GM10266 (cell line): ENCODE results near the gene GPX1.
"Not testable (repeated sequence)": the region's sequence is repeated elsewhere in the genome, so short reads cannot be mapped to it uniquely, and the experiment has no call there.

Experiments used
- DNase-seq: peaks from one replicate; pipeline ENCODE4 v3.0.0; 2012; ENCODE audit errors: extremely low spot score
- TF ChIP-seq, protein P1 (sequence below): IDR thresholded peaks from 2 replicates; pipeline ENCODE4 v1.5.1; 2012; ENCODE audit warnings: mild to moderate bottlenecking, low read depth; ENCODE audit not compliant: control insufficient read depth, insufficient read depth; ENCODE audit errors: missing control alignments

GPX1 gene

DNA sequence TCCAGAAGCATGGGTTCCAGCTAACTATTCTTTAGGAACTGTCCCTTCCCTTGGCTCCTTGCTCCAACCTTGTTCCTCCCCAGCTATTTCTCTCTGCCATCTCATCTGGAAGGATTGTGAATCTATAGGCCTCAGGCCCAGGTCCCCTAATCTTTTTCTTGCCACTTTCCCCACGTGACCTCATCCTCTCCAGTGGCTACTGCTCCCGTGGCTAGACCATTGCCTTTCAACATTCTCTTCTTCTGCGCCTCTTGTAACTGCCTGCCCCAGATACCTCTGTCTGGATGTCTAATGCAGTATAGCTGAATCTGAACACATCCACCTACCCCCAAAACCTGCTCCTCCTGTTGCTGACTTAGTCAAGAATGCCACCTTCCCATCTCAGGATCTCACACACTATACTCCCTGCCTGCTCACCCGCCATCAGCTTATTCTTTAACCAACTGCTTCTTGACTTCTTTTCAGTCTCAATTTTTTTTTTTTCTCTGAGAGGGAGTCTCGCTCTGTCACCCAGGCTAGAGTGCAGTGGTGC is 5.2 kb downstream of the GPX1 start:
- TF ChIP-seq, protein P1, sequence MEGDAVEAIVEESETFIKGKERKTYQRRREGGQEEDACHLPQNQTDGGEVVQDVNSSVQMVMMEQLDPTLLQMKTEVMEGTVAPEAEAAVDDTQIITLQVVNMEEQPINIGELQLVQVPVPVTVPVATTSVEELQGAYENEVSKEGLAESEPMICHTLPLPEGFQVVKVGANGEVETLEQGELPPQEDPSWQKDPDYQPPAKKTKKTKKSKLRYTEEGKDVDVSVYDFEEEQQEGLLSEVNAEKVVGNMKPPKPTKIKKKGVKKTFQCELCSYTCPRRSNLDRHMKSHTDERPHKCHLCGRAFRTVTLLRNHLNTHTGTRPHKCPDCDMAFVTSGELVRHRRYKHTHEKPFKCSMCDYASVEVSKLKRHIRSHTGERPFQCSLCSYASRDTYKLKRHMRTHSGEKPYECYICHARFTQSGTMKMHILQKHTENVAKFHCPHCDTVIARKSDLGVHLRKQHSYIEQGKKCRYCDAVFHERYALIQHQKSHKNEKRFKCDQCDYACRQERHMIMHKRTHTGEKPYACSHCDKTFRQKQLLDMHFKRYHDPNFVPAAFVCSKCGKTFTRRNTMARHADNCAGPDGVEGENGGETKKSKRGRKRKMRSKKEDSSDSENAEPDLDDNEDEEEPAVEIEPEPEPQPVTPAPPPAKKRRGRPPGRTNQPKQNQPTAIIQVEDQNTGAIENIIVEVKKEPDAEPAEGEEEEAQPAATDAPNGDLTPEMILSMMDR: no peak
- no peak for DNase-seq

DNA sequence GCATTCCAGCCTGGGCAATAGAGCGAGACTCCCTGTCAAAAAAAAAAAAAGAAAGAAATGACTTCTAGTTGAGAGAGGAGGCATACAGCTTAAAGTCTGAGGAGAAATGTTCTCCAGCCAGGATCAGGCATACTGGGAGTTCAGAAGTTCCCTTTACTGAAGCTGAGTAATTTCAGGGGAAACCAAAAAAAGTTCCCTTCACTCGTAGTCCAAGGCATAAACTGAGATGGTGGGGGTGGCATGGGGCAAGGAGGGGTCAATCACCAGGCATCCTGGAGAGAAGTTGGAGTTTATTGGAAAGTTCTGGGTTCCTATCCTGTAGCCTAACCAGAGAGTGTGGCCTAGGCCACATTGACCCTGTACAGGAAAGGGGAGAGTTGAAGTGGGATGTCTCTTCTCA is 5.9 kb downstream of the GPX1 start:
- DNase-seq: no peak
- TF ChIP-seq, protein P1: no peak

DNA sequence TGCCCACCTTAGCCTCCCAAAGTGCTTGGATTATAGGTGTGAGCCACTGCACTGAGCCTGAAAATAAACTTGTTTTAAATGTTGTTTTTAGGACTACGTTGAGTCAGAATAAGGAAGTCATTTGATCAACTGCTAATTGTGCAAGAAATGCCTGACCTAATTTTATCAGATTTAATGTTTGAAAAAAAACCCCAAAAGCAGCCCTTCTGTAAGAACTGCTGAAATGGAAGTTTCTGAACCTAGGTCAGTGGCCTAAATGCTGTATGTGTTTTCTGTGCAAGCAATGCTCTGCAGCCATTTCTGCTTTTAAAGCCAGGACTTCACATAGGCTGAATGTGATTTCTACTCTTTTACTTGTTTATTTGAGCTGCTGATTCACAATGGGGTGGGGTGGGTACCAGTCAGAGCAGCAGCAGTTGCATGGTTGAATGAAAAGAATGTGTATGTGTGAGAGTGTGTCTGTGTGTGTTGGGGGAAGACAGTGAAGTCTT is 6.6 kb downstream of the GPX1 start:
- TF ChIP-seq, protein P1: no peak
- no peak for DNase-seq

DNA sequence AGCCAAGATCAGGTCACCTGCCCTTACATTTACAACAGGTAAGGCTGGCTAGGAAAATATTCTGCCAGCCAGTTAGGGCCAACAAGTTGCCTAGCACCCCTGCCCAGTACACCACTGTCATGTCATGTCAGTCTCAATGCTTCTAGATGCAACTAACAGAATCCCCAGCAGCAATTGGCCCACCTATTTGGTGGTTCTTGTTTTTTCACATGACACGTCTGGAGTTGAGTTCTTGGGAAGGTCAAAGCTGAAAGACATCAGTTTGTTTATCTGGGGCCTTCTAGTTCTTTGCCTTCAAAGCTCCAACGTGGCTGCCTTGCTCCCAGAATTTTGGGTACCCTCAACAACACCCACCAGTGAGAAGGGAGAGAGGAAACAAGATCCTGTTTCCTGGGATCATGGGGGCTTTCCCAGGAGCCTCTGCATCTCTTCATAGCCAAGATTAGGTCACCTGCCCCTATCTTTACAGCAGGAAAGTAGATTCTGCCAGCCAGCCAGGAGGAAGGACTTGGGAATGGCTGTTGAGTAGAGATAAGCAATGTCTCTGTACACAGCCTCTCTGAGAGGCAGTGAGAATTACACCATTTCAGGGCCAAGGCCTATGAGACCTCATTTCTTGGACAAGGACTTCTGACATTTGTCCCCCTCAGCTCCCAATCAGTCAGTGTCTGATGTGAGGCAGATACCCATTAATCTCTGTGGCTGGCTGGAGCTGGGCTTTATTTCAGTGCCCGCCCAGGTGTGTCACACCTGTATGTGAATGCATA is 8.6 kb downstream of the GPX1 start:
- no peak for DNase-seq
- TF ChIP-seq, protein P1: no peak

DNA sequence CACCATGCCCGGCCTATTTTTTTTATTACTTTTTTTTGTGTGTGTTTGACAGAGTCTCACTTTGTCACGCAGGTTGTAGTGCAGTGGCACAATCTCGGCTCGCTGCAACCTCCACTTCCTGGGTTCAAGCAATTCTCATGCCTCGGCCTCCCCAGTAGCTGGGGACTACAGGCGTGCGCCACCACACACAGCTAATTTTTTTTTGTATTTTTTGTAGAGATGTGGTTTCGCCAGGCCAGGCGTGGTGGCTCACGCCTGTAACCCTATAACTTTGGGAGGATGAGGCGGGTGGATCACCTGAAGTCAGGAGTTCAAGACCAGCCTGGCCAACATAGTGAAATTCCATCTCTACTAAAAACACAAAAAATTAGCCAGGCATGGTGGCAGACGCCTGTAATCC is 9.8 kb downstream of the GPX1 start:
- not testable (repeated sequence) for DNase-seq

DNA sequence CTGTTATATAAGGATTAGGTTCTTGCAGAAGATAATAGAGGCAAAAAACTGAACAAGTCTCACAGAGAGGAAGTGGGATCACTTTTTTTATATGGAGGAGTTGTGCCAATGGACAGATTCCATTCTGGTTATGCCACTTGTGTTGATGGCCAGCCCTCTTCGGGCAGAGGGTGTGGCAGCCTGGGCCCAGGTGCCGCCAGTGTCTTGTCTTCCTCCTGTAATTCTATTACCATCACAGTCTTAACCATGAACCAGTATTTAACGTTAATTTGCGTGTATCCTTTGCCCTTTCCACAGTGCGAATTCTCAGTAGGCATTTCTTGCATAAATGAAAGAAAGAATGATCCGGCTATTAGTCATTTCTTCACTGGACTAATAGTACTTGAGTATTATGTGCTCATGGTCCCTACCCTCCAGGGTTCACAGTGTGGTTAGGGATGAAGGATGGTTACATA is 11.3 kb downstream of the GPX1 start:
- DNase-seq: no peak
- TF ChIP-seq, protein P1: no peak

DNA sequence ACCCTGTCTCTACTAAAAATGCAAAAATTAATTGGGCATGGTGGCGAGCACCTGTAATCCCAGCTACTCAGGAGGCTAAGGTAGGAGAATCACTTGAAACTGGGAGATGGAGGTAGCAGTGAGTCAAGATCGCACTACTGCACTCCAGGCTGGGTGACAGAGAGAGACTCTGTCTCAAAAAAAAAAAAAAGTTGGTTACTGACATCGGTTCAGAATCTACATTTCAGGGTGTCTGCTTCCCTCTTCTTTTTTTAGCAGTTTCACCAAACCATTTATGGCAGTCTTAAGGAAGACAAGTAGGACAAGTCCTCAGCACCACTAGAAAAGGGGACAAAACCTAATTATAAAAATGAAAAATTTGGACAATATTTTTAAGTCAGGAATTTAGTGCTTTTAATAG is 15.0 kb downstream of the GPX1 start:
- no peak for DNase-seq
- TF ChIP-seq, protein P1: no peak
